ENCODE data around the gene ISYNA1. TPM values are rescaled to one million over a fixed set of nuclear protein-coding genes. Genes with fewer than 3 reads are reported as not detected.

ISYNA1 gene
- polyA plus RNA-seq, 3 donors, result 3.7 TPM; not detected in 2

- 97% methylated on average over 10 of the region's 17 CpGs for WGBS (ENCODE audit: insufficient coverage)
- DNase-seq, result no peak
- H4K20me1 ChIP-seq (ENCODE audit: insufficient read depth, low read length), result peaks cover 100% of the 10 kb centered on the region
- H3K27me3 ChIP-seq (ENCODE audit: control insufficient read depth in 2 of 2, insufficient read depth in 2 of 2, low read length in 2 of 2), result no peaks in the 10 kb centered on the region
- peaks cover 0 to 6% (median 2%) of the 10 kb centered on the region in 3 donors for H3K27me3 Mint-ChIP-seq (ENCODE audit: low read depth in 3 of 3)
- H3K36me3 ChIP-seq (replicated peaks in 1 of 2; ENCODE audit: control insufficient read depth in 1 of 2, insufficient read depth in 2 of 2, low read length in 2 of 2), result no peaks in the 10 kb centered on the region
- no peak overlapping the region for H3K4me3 Mint-ChIP-seq
- intact Hi-C loops (cut with micrococcal nuclease), result no loop called here
- H2AFZ ChIP-seq (ENCODE audit: insufficient read depth, low read depth, low read length, poor library complexity, severe bottlenecking), result no peak overlapping the region
- H3K9me3 Mint-ChIP-seq, result peaks cover 0 to under 1% (median 0%) of the 10 kb centered on the region in 7 donors
- H3K9me3 ChIP-seq (replicated peaks in 1 of 2; ENCODE audit: control insufficient read depth in 1 of 2, insufficient read depth in 1 of 2, low read length in 2 of 2), result no peaks in the 10 kb centered on the region
- peaks cover 54% of the 10 kb centered on the region for H3K79me2 ChIP-seq (ENCODE audit: insufficient read depth, low read length)
- no peak overlapping the region for H3K9ac ChIP-seq (ENCODE audit: insufficient read depth, low read length, poor library complexity, severe bottlenecking)
- no peak overlapping the region for H3K4me2 ChIP-seq (replicated peaks; ENCODE audit: extremely low read depth, low read length, poor library complexity, severe bottlenecking)
- H3K36me3 Mint-ChIP-seq, result peaks cover 7 to 30% of the 10 kb centered on the region in 2 donors
- peaks cover 35 to 47% of the 10 kb centered on the region in 2 donors for H3K4me1 ChIP-seq (ENCODE audit: control insufficient read depth in 1 of 2, insufficient read depth in 2 of 2, low read length in 2 of 2)
- TF ChIP-seq CTCF (IDR thresholded peaks at IDR 0.05), result no peak
- H3K27ac Mint-ChIP-seq, result peak overlapping the region in 1 of 7 donors; percentile 54
- H3K4me3 ChIP-seq (replicated peaks in 1 of 3; ENCODE audit: low read depth in 2 of 3, low read length in 3 of 3), result no peak overlapping the region
- no peak overlapping the region for H3K27ac ChIP-seq (ENCODE audit: low read depth in 1 of 2, low read length in 2 of 2)
- H3K4me1 Mint-ChIP-seq, result peaks cover 45% of the 10 kb centered on the region
Observed at GRCh38 chr19:18424890-18425514, 12.9 kb downstream of the ISYNA1 start.

DNA sequence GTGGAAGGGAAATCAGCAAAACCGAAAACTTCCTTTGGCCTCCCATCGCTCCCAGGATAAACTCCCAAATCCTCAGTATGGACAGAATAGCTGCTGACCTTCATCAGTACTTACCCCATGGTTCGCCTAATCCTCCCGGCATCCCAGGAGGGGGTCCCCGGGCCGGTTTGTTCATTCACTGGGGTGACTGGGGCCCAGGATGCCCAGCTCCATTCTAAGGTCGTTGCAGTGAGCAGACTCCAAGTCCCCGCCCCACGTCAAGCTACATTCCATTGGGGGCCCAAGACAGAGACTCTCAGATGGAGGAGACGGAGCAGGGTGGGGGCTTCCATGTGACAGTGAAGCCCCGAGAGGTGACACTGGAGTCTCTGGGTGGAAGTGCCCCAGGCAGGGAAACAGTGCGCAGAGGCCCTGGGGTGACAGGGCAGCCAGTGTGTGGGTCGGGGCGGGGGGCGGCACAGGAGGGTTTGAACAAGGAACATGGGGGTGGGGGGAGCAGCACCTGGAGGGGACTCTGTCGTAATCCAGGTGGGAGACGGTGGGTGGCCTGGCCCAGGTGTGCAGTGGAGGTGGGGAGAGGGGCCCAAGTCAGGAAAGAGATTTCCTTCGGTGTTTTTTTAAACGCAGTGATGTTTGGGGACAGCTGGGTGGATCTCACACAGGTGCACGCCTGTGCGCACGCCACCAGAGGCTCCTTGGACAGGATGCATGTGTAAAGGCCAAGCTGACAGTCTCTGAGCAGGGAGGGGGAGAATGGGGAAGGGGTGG lies 13.6 kb downstream of the ISYNA1 start:
- 89% methylated on average over 20 of the region's 22 CpGs for WGBS (ENCODE audit: insufficient coverage)
- Histone ChIP-seq H3K4me1 (ENCODE audit: control insufficient read depth in 1 of 2, insufficient read depth in 2 of 2, low read length in 2 of 2) (peaks cover 31 to 47% of the 10 kb centered on the region in 2 donors), H3K27me3 (ENCODE audit: control insufficient read depth in 2 of 2, insufficient read depth in 2 of 2, low read length in 2 of 2) (no peaks in the 10 kb centered on the region), H3K36me3 (replicated peaks in 1 of 2; ENCODE audit: control insufficient read depth in 1 of 2, insufficient read depth in 2 of 2, low read length in 2 of 2) (no peaks in the 10 kb centered on the region), H3K9me3 (replicated peaks in 1 of 2; ENCODE audit: control insufficient read depth in 1 of 2, insufficient read depth in 1 of 2, low read length in 2 of 2) (no peaks in the 10 kb centered on the region), H3K79me2 (ENCODE audit: insufficient read depth, low read length) (peaks cover 55% of the 10 kb centered on the region), H2AFZ (ENCODE audit: insufficient read depth, low read depth, low read length, poor library complexity, severe bottlenecking) (no peak overlapping the region), H3K9ac (ENCODE audit: insufficient read depth, low read length, poor library complexity, severe bottlenecking) (no peak overlapping the region), H3K4me2 (replicated peaks; ENCODE audit: extremely low read depth, low read length, poor library complexity, severe bottlenecking) (no peak overlapping the region), H3K4me3 (replicated peaks in 1 of 3; ENCODE audit: low read depth in 2 of 3, low read length in 3 of 3) (no peak overlapping the region), H3K27ac (ENCODE audit: low read depth in 1 of 2, low read length in 2 of 2) (no peak overlapping the region), H4K20me1 (ENCODE audit: insufficient read depth, low read length) (peaks cover 94% of the 10 kb centered on the region)
- TF ChIP-seq CTCF (IDR thresholded peaks at IDR 0.05), result no peak
- H3K4me3 Mint-ChIP-seq, result no peak overlapping the region
- intact Hi-C loops (cut with micrococcal nuclease), result no loop called here
- H3K9me3 Mint-ChIP-seq, result peaks cover 0 to 3% (median 0%) of the 10 kb centered on the region in 7 donors
- H3K4me1 Mint-ChIP-seq, result peaks cover 42% of the 10 kb centered on the region
- no peak for DNase-seq
- H3K27me3 Mint-ChIP-seq (ENCODE audit: low read depth in 3 of 3), result peaks cover 0 to 6% (median 2%) of the 10 kb centered on the region in 3 donors
- no peak overlapping the region for H3K27ac Mint-ChIP-seq
- peaks cover 7 to 30% of the 10 kb centered on the region in 2 donors for H3K36me3 Mint-ChIP-seq
